H1 (cell line): ENCODE measurements around the gene DTL. TPM values are rescaled to one million over a fixed set of nuclear protein-coding genes. Genes with fewer than 3 reads are reported as not detected.

Source experiments
- CTCF ChIA-PET: fragments of 300-600 bp; sonication (Branson Sonifier 250); formaldehyde crosslinking; loops from one replicate; lab custom pipeline; 2021; ENCODE audit not compliant: partially characterized antibody; lab: Charles Lee
- POLR2A ChIA-PET: fragments of 300-600 bp; sonication (Branson Sonifier 250); formaldehyde crosslinking; loops from one replicate; lab custom pipeline; 2021; ENCODE audit warnings: inconsistent platforms; ENCODE audit not compliant: partially characterized antibody; lab: Charles Lee
- DNase-seq, 2 experiments: peaks; one replicate each; pipeline versions ENCODE4 v3.0.0 to v3.0.0-alpha.2; 2010 to 2022; ENCODE audit warnings: low spot score in 2 of 2, low read depth in 1 of 2, mixed read lengths in 1 of 2
- FAIRE-seq: peaks from 2 replicates; lab custom pipeline; 2011; peaks lifted over from hg19 to GRCh38; lab: Jason Lieb, UNC
- H2AFZ ChIP-seq: 2 replicates; pipeline ENCODE4 v1.8.1; 2012; ENCODE audit warnings: low read length, inconsistent platforms
- H2AK5ac ChIP-seq: 2 replicates; pipeline ENCODE4 v1.6.1; 2013; ENCODE audit warnings: low read depth, low read length
- H2BK120ac ChIP-seq: replicated peaks from 2 replicates; pipeline ENCODE3; 2013; ENCODE audit warnings: low read depth, low read length, inconsistent platforms
- H2BK12ac ChIP-seq: 2 replicates; pipeline ENCODE4 v1.6.1; 2013; ENCODE audit warnings: low read depth, low read length
- H2BK15ac ChIP-seq: 2 replicates; pipeline ENCODE4 v1.6.1; 2013; ENCODE audit warnings: low read length
- H2BK20ac ChIP-seq: 2 replicates; pipeline ENCODE4 v1.6.1; 2013; ENCODE audit warnings: low read length
- H2BK5ac ChIP-seq: 2 replicates; pipeline ENCODE4 v1.6.1; 2013; ENCODE audit warnings: low read depth, low read length
- H3K14ac ChIP-seq: 2 replicates; pipeline ENCODE4 v1.6.1; 2013; ENCODE audit warnings: inconsistent platforms; ENCODE audit not compliant: insufficient read length
- H3K18ac ChIP-seq: 2 replicates; pipeline ENCODE4 v1.6.1; 2013; ENCODE audit warnings: low read length; ENCODE audit errors: extremely low read depth
- H3K23ac ChIP-seq: 2 replicates; pipeline ENCODE4 v1.6.1; 2013; ENCODE audit warnings: inconsistent platforms; ENCODE audit not compliant: insufficient read length
- H3K23me2 ChIP-seq: 2 replicates; pipeline ENCODE4 v1.6.1; 2013; ENCODE audit warnings: low read depth, low read length
- H3K27ac ChIP-seq: 2 replicates; pipeline ENCODE4 v1.6.1; 2011; ENCODE audit warnings: low read depth, low read length, inconsistent platforms
- H3K27me3 ChIP-seq, 4 experiments: replicated peaks in 1 of 4; 1 replicate in 1 of 4; 2 replicates in 3 of 4; pipeline versions ENCODE4 v1.6.1 to v1.8.1; 2011 to 2013; ENCODE audit warnings: low read length in 3 of 4, mild to moderate bottlenecking in 3 of 4, inconsistent platforms in 2 of 4, mixed read lengths in 2 of 4, moderate library complexity in 1 of 4; ENCODE audit not compliant: control insufficient read depth in 3 of 4, insufficient read depth in 3 of 4; ENCODE audit errors: extremely low read depth in 1 of 4
- H3K36me3 ChIP-seq, 4 experiments: 2 replicates each; pipeline versions ENCODE4 v1.6.1 to v1.8.1; 2011 to 2013; ENCODE audit warnings: mild to moderate bottlenecking in 4 of 4, low read length in 3 of 4, moderate library complexity in 2 of 4, control low read depth in 1 of 4, inconsistent platforms in 1 of 4; ENCODE audit not compliant: insufficient read depth in 4 of 4, control insufficient read depth in 2 of 4
- H3K4ac ChIP-seq: replicated peaks from 2 replicates; pipeline ENCODE3; 2013; ENCODE audit warnings: low read length, low read depth, mixed read lengths, inconsistent platforms; ENCODE audit not compliant: insufficient read length
- H3K4me1 ChIP-seq, 4 experiments: replicated peaks in 1 of 4; 1 replicate in 1 of 4; 2 replicates in 3 of 4; pipeline versions ENCODE4 v1.6.1 to v1.8.1; 2011 to 2013; ENCODE audit warnings: low read length in 3 of 4, inconsistent platforms in 2 of 4, mixed read lengths in 1 of 4; ENCODE audit not compliant: insufficient read depth in 4 of 4, control insufficient read depth in 3 of 4
- H3K4me2 ChIP-seq, 2 experiments: 2 replicates each; pipeline versions ENCODE4 v1.6.1 to v1.8.1; 2011 to 2013; ENCODE audit warnings: low read depth in 2 of 2, low read length in 2 of 2, control low read depth in 1 of 2, inconsistent platforms in 1 of 2, mild to moderate bottlenecking in 1 of 2; ENCODE audit not compliant: insufficient read depth in 1 of 2
- H3K4me3 ChIP-seq, 4 experiments: fragments of 200-600, 300-600 bp in 1 of 4; sonication (generic), shearing (Covaris generic), sonication (Bioruptor Twin) in 1 of 4; 2 replicates each; pipeline versions ENCODE4 v1.5.1 to v1.8.1; 2011 to 2016; ENCODE audit warnings: low read length in 4 of 4, low read depth in 3 of 4, control low read depth in 2 of 4, inconsistent platforms in 2 of 4, mild to moderate bottlenecking in 2 of 4, mixed read lengths in 1 of 4, moderate library complexity in 1 of 4; ENCODE audit not compliant: insufficient read depth in 2 of 4; ENCODE audit errors: extremely low read depth in 1 of 4
- H3K56ac ChIP-seq: replicated peaks from 2 replicates; pipeline ENCODE3; 2013; ENCODE audit warnings: low read depth, mild to moderate bottlenecking, mixed read lengths, low read length, inconsistent platforms; ENCODE audit not compliant: insufficient read length
- H3K79me1 ChIP-seq: 2 replicates; pipeline ENCODE4 v1.6.1; 2013; ENCODE audit warnings: low read depth, low read length, control low read depth
- H3K79me2 ChIP-seq, 2 experiments: 2 replicates each; pipeline versions ENCODE4 v1.6.1 to v1.8.1; 2012 to 2013; ENCODE audit warnings: low read length in 2 of 2, mild to moderate bottlenecking in 2 of 2, inconsistent platforms in 1 of 2; ENCODE audit not compliant: insufficient read depth in 2 of 2, control insufficient read depth in 1 of 2
- H3K9ac ChIP-seq, 4 experiments: replicated peaks in 1 of 4; 1 replicate in 1 of 4; 2 replicates in 3 of 4; pipeline versions ENCODE4 v1.6.1 to v1.8.1; 2011 to 2013; ENCODE audit warnings: low read depth in 3 of 4, low read length in 3 of 4, control low read depth in 2 of 4, mild to moderate bottlenecking in 2 of 4, moderate library complexity in 2 of 4, inconsistent platforms in 1 of 4; ENCODE audit errors: extremely low read depth in 1 of 4
- H3K9me3 ChIP-seq, 2 experiments: 2 replicates each; pipeline versions ENCODE4 v1.6.1 to v1.8.1; 2012 to 2013; ENCODE audit warnings: mild to moderate bottlenecking in 2 of 2, moderate library complexity in 2 of 2, control low read depth in 1 of 2, inconsistent platforms in 1 of 2, low read depth in 1 of 2, low read length in 1 of 2, mixed read lengths in 1 of 2; ENCODE audit not compliant: insufficient read depth in 2 of 2
- H4K20me1 ChIP-seq, 2 experiments: replicated peaks in 1 of 2; 2 replicates each; pipeline versions ENCODE3 to v1.8.1; 2011 to 2013; ENCODE audit warnings: inconsistent platforms in 2 of 2, low read length in 2 of 2, mild to moderate bottlenecking in 1 of 2; ENCODE audit not compliant: insufficient read depth in 2 of 2, control insufficient read depth in 1 of 2
- H4K5ac ChIP-seq: 2 replicates; pipeline ENCODE4 v1.6.1; 2013; ENCODE audit warnings: low read length, low read depth, mixed read lengths, inconsistent platforms; ENCODE audit not compliant: insufficient read length
- H4K8ac ChIP-seq: 2 replicates; pipeline ENCODE4 v1.8.0; 2013; ENCODE audit warnings: mild to moderate bottlenecking, moderate library complexity, low read length, inconsistent platforms; ENCODE audit not compliant: insufficient read depth; ENCODE audit errors: extremely low read depth
- H4K91ac ChIP-seq: replicated peaks from 2 replicates; pipeline ENCODE3; 2013; ENCODE audit warnings: low read length, mixed read lengths, inconsistent platforms; ENCODE audit not compliant: insufficient read length
- HDAC6 ChIP-seq: IDR thresholded peaks from one replicate; pipeline ENCODE4 v1.7.1; 2012; ENCODE audit warnings: low read depth, mild to moderate bottlenecking, inconsistent platforms, low read length, moderate library complexity
- JUN ChIP-seq: IDR thresholded peaks from 2 replicates; pipeline ENCODE4 v1.6.1; 2011; ENCODE audit warnings: low read depth, mild to moderate bottlenecking, improper control_type of control experiment, low read length
- WGBS, 2 experiments: shearing (Covaris generic) in 1 of 2; methylation state at CpG; one replicate each; pipeline versions ENCODE4 v1.1.6 to v1.1.7; 2013 to 2015; ENCODE audit warnings: low lambda C conversion rate in 2 of 2, mixed read lengths in 2 of 2, inconsistent platforms in 1 of 2, low coverage in 1 of 2, missing lambda C conversion rate in 1 of 2; ENCODE audit not compliant: insufficient replicate concordance in 2 of 2, insufficient coverage in 1 of 2, insufficient read length in 1 of 2; ENCODE audit errors: extremely low coverage in 1 of 2, missing lambda C conversion rate in 1 of 2; 5-methylcytosine and 5-hydroxymethylcytosine counted together
- polyA plus RNA-seq, 7 experiments: library from polyadenylated mRNA; depleted of rRNA in 3 of 7; stranded (reverse) in 5 of 7; unstranded in 2 of 7; fragments of >200 nt in 5 of 7; fragments of 200-250 nt in 2 of 7; gene quantifications; 1 replicate in 5 of 7; 2 replicates in 1 of 7; 4 replicates in 1 of 7; pipeline versions ENCODE4 v1.2.1 to v1.2.3, GENCODE V29; 2011 to 2013; ENCODE audit warnings: missing spikeins in 2 of 7, mixed read lengths in 2 of 7
- total RNA-seq: library from RNA; stranded (reverse); fragmentation: NEBNext Ultra II Directional; extraction: Animal tissue kit (Norgen Biotek cat#: 25700); gene quantifications from 2 replicates; pipeline ENCODE4 v1.2.1, GENCODE V29; 2021

DTL gene
- total and polyA plus RNA-seq, 2 of the 8 experiments (the other 6 are each of a cell fraction or from before 2014, with no cell fraction given) = 36.0 to 46.9 TPM

GRCh38 chr1:211986628-211987254 is 48.8 kb upstream of the DTL start:
- Histone ChIP-seq H3K79me2 (no peaks in the 10 kb centered on the region), H3K18ac (no peak overlapping the region), H4K20me1 (no peaks in the 10 kb centered on the region), H2AK5ac (no peak overlapping the region), H3K4me1 (no peaks in the 10 kb centered on the region), H4K91ac (no peak overlapping the region), H2BK120ac (no peak overlapping the region), H3K23ac (no peak overlapping the region), H2BK15ac (no peak overlapping the region), H3K56ac (no peak overlapping the region), H2BK5ac (no peak overlapping the region), H3K14ac (no peak overlapping the region), H3K4me3 (no peak overlapping the region), H3K23me2 (no peaks in the 10 kb centered on the region), H3K27ac (no peak overlapping the region), H3K9ac (no peak overlapping the region), H4K5ac (no peak overlapping the region), H2BK20ac (no peak overlapping the region), H3K4me2 (no peak overlapping the region), H3K9me3 (no peaks in the 10 kb centered on the region), H2AFZ (no peak overlapping the region), H3K27me3 (no peaks in the 10 kb centered on the region), H3K79me1 (no peaks in the 10 kb centered on the region), H3K4ac (no peak overlapping the region), H3K36me3 (peaks cover 4 to 11% (median 7%) of the 10 kb centered on the region in 4 experiments; a peak in 4 of 8 replicates), H4K8ac (no peak overlapping the region), H2BK12ac (no peak overlapping the region)
- 99% methylated on average over 7 of the region's 7 CpGs; no CpG with 5 or more reads in 1 of the 2 experiments for WGBS, 2 experiments
- ChIA-PET CTCF (interaction anchor here (1.2 kb wide), 1 partner anchor 306 kb away, joined by 3 read pairs; no protein-coding TSS in a partner anchor), POLR2A (no interaction called here)
- TF ChIP-seq HDAC6 (no peak), JUN (no peak)
- FAIRE-seq (no peak), DNase-seq (no peak)
